Spleen (tissue), 11 donors: ENCODE measurements around the gene HIC1. TPM values are rescaled to one million over a fixed set of nuclear protein-coding genes. Genes with fewer than 3 reads are reported as not detected.
A peak's percentile ranks its signal among the peaks of the same experiment; 100 is the strongest.

Experiments
- DNase-seq: peaks from one replicate; pipeline ENCODE4 v3.0.0-alpha.2; 2020
- H3K27ac ChIP-seq, 8 donors: fragments of 200-600 bp; sonication (generic) in 7 of 8; 1 replicate in 4 of 8; 2 replicates in 4 of 8; pipeline versions ENCODE4 v1.5.0 to v1.8.0; 2016 to 2021; ENCODE audit warnings: inconsistent platforms in 4 of 8, mild to moderate bottlenecking in 4 of 8, moderate library complexity in 1 of 8
- H3K27me3 ChIP-seq, 7 donors: fragments of 200-600 bp; sonication (generic) in 6 of 7; replicated peaks in 1 of 7; 1 replicate in 4 of 7; 2 replicates in 3 of 7; pipeline versions ENCODE4 v1.5.0 to v1.8.0; 2016 to 2021; ENCODE audit warnings: inconsistent platforms in 3 of 7, mild to moderate bottlenecking in 1 of 7
- H3K36me3 ChIP-seq, 6 donors: fragments of 200-600 bp; sonication (generic) in 5 of 6; 1 replicate in 4 of 6; 2 replicates in 2 of 6; pipeline versions ENCODE4 v1.5.0 to v1.8.0; 2016 to 2021; ENCODE audit warnings: inconsistent platforms in 2 of 6
- H3K4me1 ChIP-seq, 6 donors: fragments of 200-600 bp; sonication (generic) in 5 of 6; 1 replicate in 3 of 6; 2 replicates in 3 of 6; pipeline versions ENCODE4 v1.5.0 to v1.8.0; 2016 to 2021; ENCODE audit warnings: inconsistent platforms in 3 of 6
- H3K4me3 ChIP-seq, 8 donors: fragments of 200-600 bp; sonication (generic) in 7 of 8; 1 replicate in 4 of 8; 2 replicates in 4 of 8; pipeline versions ENCODE4 v1.5.0 to v1.8.0; 2016 to 2021; ENCODE audit warnings: inconsistent platforms in 4 of 8, mild to moderate bottlenecking in 4 of 8, moderate library complexity in 2 of 8
- H3K9me3 ChIP-seq, 8 donors: fragments of 200-600 bp; sonication (generic) in 7 of 8; 1 replicate in 4 of 8; 2 replicates in 4 of 8; pipeline versions ENCODE4 v1.5.0 to v1.8.0; 2016 to 2021; ENCODE audit warnings: inconsistent platforms in 4 of 8
- POLR2A ChIP-seq, 3 donors: fragments of 450-650 bp; IDR thresholded peaks; one replicate each; pipeline ENCODE4 v1.5.1; 2017; ENCODE audit warnings: antibody characterized with exemption in 3 of 3, mild to moderate bottlenecking in 1 of 3
- POLR2AphosphoS5 ChIP-seq, 3 donors: sonication (generic); formaldehyde crosslinking; IDR thresholded peaks; one replicate each; pipeline ENCODE4 v1.5.1; 2017; ENCODE audit warnings: antibody characterized with exemption in 3 of 3
- WGBS, 5 donors: extraction: QIAGEN DNeasy Blood & Tissue Kit in 3 of 5; methylation state at CpG; one replicate each; pipeline versions ENCODE4 v1.1.5 to v1.1.7; 2013 to 2018; 5-methylcytosine and 5-hydroxymethylcytosine counted together
- intact Hi-C: fragments of 100-400 bp; cut with DNase I; formaldehyde crosslinking; loops from one replicate; pipeline ENCODE4 v1.15.0; 2023; ENCODE audit warnings: low total_unique reads
- polyA plus RNA-seq, 3 donors: library from polyadenylated mRNA; stranded (reverse); fragments of 200-250 nt; gene quantifications; one replicate each; pipeline ENCODE4 v1.2.1, GENCODE V29; 2013
- total RNA-seq, 7 donors: library from RNA; depleted of rRNA in 3 of 7; stranded (reverse); fragments of >200 nt in 3 of 7; fragmentation: NEBNext Ultra II Directional in 4 of 7; extraction: Animal tissue kit (Norgen Biotek cat#: 25700) in 4 of 7; gene quantifications; one replicate each; pipeline versions ENCODE4 v1.1.0 to v1.2.1, GENCODE V29; 2016 to 2021
- TF ChIP-seq, protein P1 (sequence below), 11 experiments: fragments of 200-600 bp in 7 of 11; fragments of 450-650 bp in 4 of 11; sonication (generic) in 4 of 11; IDR thresholded peaks in 8 of 11; conservative IDR thresholded peaks in 3 of 11; 1 replicate in 7 of 11; 2 replicates in 4 of 11; pipeline versions ENCODE4 v1.4.0 to v1.8.0; 2016 to 2021; ENCODE audit warnings: antibody characterized with exemption in 11 of 11, inconsistent platforms in 4 of 11, mild to moderate bottlenecking in 1 of 11
- donor health status: healthy with polysubstance abuse.
- donor health status: DM: no; HTN: no; CAD: no; lungs with moderate emphysema.
- donor health status: DM: no; HTN: no; CAD: no.
- donor health status: Bipolar disorder and iron deficiency.
- donor health status: healthy.
- donor health status: DM: no; HTN: no; CAD: no.
- donor health status: DM: yes; HTN: yes; CAD: no.

HIC1 gene
- total and polyA plus RNA-seq, 10 donors, result 1.3 to 59.6 (median 17.9) TPM

DNA sequence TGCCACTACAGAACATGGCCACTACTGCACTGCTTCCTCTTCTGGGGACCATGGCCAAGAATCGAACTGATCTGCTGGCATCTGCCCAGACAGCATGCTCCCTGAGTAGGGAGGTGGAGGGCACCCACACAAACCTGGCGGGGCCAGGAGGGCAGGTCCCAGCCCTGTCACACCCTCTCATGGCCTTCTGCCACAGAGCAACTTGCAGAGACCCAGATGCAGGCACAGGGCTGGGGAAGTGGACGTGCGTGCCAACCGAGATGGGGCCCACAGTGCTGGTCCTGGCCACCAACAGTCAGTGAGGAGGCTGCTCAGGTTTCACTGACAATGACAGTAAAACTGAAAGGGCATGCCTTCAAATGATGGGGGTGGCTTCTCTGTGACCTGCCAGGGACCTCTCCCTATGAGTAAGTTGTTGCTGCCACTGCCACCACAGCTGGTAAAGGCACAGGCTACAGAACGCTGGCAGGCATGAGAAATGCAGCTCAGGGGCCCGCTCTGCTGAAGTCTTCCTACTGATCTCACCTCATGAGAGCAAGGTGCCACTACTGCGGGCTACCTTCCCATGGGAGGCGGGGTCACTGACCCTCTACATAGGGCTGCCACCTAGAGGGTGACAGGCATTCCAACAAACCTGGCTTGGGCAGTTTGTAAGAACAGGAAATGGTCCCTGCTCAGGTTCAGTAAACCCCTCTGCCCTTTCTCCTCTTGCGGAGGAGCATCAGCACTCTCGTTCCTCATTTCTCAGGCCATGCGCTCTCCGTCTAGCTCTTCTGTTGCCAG, 15.5 kb downstream of the HIC1 start:
- 56 to 73% (median 65%) methylated on average over 13 of the region's 13 CpGs for WGBS, 5 donors
- intact Hi-C loops, result no loop called here
- TF ChIP-seq, protein P1, sequence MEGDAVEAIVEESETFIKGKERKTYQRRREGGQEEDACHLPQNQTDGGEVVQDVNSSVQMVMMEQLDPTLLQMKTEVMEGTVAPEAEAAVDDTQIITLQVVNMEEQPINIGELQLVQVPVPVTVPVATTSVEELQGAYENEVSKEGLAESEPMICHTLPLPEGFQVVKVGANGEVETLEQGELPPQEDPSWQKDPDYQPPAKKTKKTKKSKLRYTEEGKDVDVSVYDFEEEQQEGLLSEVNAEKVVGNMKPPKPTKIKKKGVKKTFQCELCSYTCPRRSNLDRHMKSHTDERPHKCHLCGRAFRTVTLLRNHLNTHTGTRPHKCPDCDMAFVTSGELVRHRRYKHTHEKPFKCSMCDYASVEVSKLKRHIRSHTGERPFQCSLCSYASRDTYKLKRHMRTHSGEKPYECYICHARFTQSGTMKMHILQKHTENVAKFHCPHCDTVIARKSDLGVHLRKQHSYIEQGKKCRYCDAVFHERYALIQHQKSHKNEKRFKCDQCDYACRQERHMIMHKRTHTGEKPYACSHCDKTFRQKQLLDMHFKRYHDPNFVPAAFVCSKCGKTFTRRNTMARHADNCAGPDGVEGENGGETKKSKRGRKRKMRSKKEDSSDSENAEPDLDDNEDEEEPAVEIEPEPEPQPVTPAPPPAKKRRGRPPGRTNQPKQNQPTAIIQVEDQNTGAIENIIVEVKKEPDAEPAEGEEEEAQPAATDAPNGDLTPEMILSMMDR (IDR thresholded peaks at IDR 0.05 in 8 of 11, conservative IDR thresholded peaks at IDR 0.05 in 3 of 11), result no peak
- TF ChIP-seq POLR2AphosphoS5 (IDR thresholded peaks at IDR 0.05) (peak in 1 of 3 donors; percentile 8), POLR2A (IDR thresholded peaks at IDR 0.05) (no peak)
- H3K27me3 ChIP-seq, result no peaks in the 10 kb centered on the region
- H3K27ac ChIP-seq, result peak overlapping the region; percentile 38 to 84 (median 80)
- no peak overlapping the region for H3K4me3 ChIP-seq
- DNase-seq, result no peak
- H3K36me3 ChIP-seq, result peaks cover 0 to 57% (median 2%) of the 10 kb centered on the region in 6 donors
- no peaks in the 10 kb centered on the region for H3K9me3 ChIP-seq
- H3K4me1 ChIP-seq, result peaks cover 21 to 100% (median 75%) of the 10 kb centered on the region in 6 donors

DNA sequence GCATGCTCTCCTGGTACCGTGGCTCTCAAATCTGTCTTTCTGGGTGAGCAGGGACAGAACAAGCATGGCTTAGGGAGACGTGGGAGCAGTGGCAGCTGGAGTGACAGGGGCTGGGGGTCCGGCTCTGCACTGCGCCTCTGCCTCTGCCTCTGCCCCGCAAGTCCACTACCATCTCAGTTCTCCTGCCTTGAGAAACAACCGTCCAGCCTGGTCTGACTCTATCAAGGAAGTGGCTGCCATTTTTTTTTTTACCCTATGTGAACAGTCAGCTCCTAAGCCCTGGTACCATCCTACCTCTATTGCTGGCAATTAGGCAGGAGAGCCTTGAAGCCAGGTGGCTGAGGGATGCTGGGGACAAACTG, 16.1 kb downstream of the HIC1 start:
- no peak for TF ChIP-seq POLR2AphosphoS5 (IDR thresholded peaks at IDR 0.05)
- TF ChIP-seq, protein P1 (IDR thresholded peaks at IDR 0.05 in 8 of 11, conservative IDR thresholded peaks at IDR 0.05 in 3 of 11), result no peak
- TF ChIP-seq POLR2A (IDR thresholded peaks at IDR 0.05), result no peak
- H3K36me3 ChIP-seq, result peaks cover 0 to 57% (median 2%) of the 10 kb centered on the region in 6 donors
- intact Hi-C loops, result no loop called here
- DNase-seq, result no peak
- H3K4me1 ChIP-seq, result peaks cover 20 to 100% (median 75%) of the 10 kb centered on the region in 6 donors
- H3K4me3 ChIP-seq, result no peak overlapping the region
- WGBS, 5 donors, result 80 to 90% (median 83%) methylated on average over 6 of the region's 6 CpGs
- H3K9me3 ChIP-seq, result no peaks in the 10 kb centered on the region
- H3K27ac ChIP-seq, result peak overlapping the region; percentile 38 to 84 (median 80)
- H3K27me3 ChIP-seq, result no peaks in the 10 kb centered on the region

DNA sequence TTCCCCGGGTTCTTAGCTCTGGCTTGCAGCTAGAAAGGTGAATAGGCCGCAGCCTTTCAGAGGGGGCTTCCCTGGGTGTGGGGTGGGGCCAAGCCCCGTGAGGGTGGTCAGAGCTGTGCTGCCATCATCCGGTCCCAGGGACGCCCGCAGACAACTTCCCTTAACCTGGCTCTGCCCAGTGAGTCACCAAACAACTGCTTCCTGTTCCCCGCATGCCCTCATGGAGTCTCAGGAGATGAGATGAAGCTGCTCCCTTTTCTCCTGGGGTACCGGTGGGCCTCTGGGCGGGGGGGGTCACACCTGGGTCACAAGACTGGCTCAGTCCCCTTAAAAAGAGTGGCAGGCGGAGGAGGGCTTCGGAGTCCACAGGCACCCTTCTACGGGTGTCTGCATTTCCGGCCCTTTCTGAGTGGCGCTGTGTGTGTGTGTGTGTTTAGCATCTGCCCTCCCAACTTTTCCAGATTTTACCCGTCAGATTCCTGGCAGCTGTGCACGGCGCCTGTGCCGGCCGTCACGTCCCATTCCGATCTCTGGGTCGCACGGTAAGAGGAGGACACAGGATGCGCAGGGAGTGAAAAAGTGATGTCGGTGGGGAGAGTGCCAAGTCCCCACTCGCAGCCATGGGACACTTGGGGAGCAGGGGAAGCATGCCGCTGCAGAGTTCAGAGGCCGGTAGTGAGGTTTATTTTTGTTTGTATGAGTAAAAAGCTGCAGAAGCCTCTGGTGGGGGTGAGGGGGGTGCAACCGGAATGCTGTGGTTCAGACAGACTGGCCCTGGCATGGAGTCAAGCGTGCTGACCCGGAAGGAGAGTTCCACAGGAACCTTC, 16.8 kb downstream of the HIC1 start:
- H3K27ac ChIP-seq, result peak overlapping the region; percentile 38 to 84 (median 80)

DNA sequence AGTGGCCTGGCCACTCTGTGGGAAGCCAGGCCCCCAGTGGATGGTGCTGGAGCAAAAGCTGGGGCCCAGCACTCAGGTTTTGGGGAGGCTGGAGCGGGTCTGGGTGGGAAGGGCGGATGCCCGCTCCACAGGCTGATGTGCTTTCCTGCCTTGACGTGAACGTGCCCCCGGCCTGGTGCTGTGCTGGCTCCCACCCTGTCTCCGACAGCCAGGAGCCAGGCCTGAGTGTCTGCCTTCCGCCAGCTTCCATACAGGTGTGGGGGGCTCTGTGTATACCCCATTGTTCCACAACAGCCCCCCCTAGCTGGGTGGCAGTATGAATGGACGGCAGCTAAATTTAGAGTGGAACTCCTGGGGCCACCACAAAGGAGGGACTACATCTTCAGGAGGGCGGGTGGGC, 20.0 kb downstream of the HIC1 start:
- intact Hi-C loops, result no loop called here
- Histone ChIP-seq H3K27ac (peak overlapping the region; percentile 22 to 79 (median 70)), H3K27me3 (no peaks in the 10 kb centered on the region), H3K36me3 (peaks cover 0 to 67% (median 10%) of the 10 kb centered on the region in 6 donors), H3K9me3 (no peaks in the 10 kb centered on the region), H3K4me3 (no peak overlapping the region), H3K4me1 (peaks cover 11 to 72% (median 51%) of the 10 kb centered on the region in 6 donors)
- no peak for DNase-seq
- TF ChIP-seq, protein P1 (IDR thresholded peaks at IDR 0.05 in 8 of 11, conservative IDR thresholded peaks at IDR 0.05 in 3 of 11), result no peak
- no peak for TF ChIP-seq POLR2AphosphoS5 (IDR thresholded peaks at IDR 0.05)
- TF ChIP-seq POLR2A (IDR thresholded peaks at IDR 0.05), result no peak
- 76 to 85% (median 84%) methylated on average over 10 of the region's 10 CpGs for WGBS, 5 donors

More for the DNA sequence above, 16.8 kb downstream of the HIC1 start:
- intact Hi-C loops, result no loop called here
- TF ChIP-seq POLR2A (IDR thresholded peaks at IDR 0.05) (no peak), POLR2AphosphoS5 (IDR thresholded peaks at IDR 0.05) (peak; percentile 75 to 81 (median 76))
- no peaks in the 10 kb centered on the region for H3K9me3 ChIP-seq
- H3K4me3 ChIP-seq, result peak overlapping the region in 1 of 8 donors; percentile 1
- no peaks in the 10 kb centered on the region for H3K27me3 ChIP-seq
- DNase-seq, result peak; percentile 81
- peaks cover 21 to 100% (median 77%) of the 10 kb centered on the region in 6 donors for H3K4me1 ChIP-seq
- WGBS, 5 donors, result 48 to 65% (median 59%) methylated on average over 27 to 31 of the region's 31 CpGs
- H3K36me3 ChIP-seq, result peaks cover 0 to 57% (median 3%) of the 10 kb centered on the region in 6 donors
